DND-41 (cell line): Measurements from ENCODE around the gene KCNK4.

Experiments
- ATAC-seq: fragments of 200-7000 bp; cut with Tn5 transposase; 3 replicates; pipeline ENCODE4 v1.9.1; 2021; ENCODE audit warnings: low read depth; ENCODE audit not compliant: insufficient read depth
- DNase-seq: peaks from one replicate; pipeline ENCODE4 v3.0.0-alpha.2; 2020
- H2AFZ ChIP-seq: 2 replicates; pipeline ENCODE4 v1.6.0; 2012; ENCODE audit warnings: low read depth, low read length
- H3K27ac ChIP-seq: 2 replicates; pipeline ENCODE4 v1.5.1; 2012; ENCODE audit warnings: low read length, inconsistent platforms
- H3K27me3 ChIP-seq: fragments of 200-600 bp; sonication (generic); 2 replicates; pipeline ENCODE4 v1.6.0; 2012; ENCODE audit warnings: low read length, mild to moderate bottlenecking, inconsistent platforms; ENCODE audit not compliant: insufficient read depth, poor library complexity
- H3K36me3 ChIP-seq: 2 replicates; pipeline ENCODE4 v1.5.1; 2012; ENCODE audit warnings: low read length, inconsistent platforms; ENCODE audit not compliant: insufficient read depth
- H3K4me1 ChIP-seq: 2 replicates; pipeline ENCODE4 v1.5.1; 2012; ENCODE audit warnings: mild to moderate bottlenecking, low read length; ENCODE audit not compliant: insufficient read depth
- H3K4me2 ChIP-seq: 2 replicates; pipeline ENCODE4 v1.6.0; 2012; ENCODE audit warnings: mild to moderate bottlenecking, moderate library complexity, low read length, inconsistent platforms; ENCODE audit not compliant: insufficient read depth
- H3K4me3 ChIP-seq, 2 experiments: fragments of 200-600 bp in 1 of 2; shearing (Covaris generic) in 1 of 2; 2 replicates each; pipeline ENCODE4 v1.5.1; 2012 to 2016; ENCODE audit warnings: inconsistent platforms in 2 of 2, low read length in 2 of 2, mild to moderate bottlenecking in 2 of 2, low read depth in 1 of 2, moderate library complexity in 1 of 2
- H3K79me2 ChIP-seq: 2 replicates; pipeline ENCODE4 v1.6.0; 2012; ENCODE audit warnings: low read length, inconsistent platforms; ENCODE audit not compliant: insufficient read depth
- H3K9ac ChIP-seq: 2 replicates; pipeline ENCODE4 v1.6.0; 2012; ENCODE audit warnings: low read depth, mild to moderate bottlenecking, inconsistent platforms, low read length, moderate library complexity
- H3K9me3 ChIP-seq: 2 replicates; pipeline ENCODE4 v1.5.1; 2012; ENCODE audit warnings: low read length, moderate library complexity, mild to moderate bottlenecking, inconsistent platforms; ENCODE audit not compliant: insufficient read depth, severe bottlenecking
- H4K20me1 ChIP-seq: 2 replicates; pipeline ENCODE4 v1.6.0; 2012; ENCODE audit warnings: low read length; ENCODE audit not compliant: insufficient read depth
- EZH2 ChIP-seq: IDR thresholded peaks from 3 replicates; pipeline ENCODE4 v1.6.1; 2012; ENCODE audit warnings: borderline replicate concordance, low read depth, mild to moderate bottlenecking, moderate library complexity, low read length, inconsistent platforms; ENCODE audit not compliant: severe bottlenecking
- TF ChIP-seq, protein P1 (sequence below): IDR thresholded peaks from 2 replicates; pipeline ENCODE4 v1.5.1; 2012; ENCODE audit warnings: borderline replicate concordance, low read length, moderate library complexity, mild to moderate bottlenecking; ENCODE audit not compliant: poor library complexity, severe bottlenecking; ENCODE audit errors: extremely low read depth

Gene KCNK4

DNA sequence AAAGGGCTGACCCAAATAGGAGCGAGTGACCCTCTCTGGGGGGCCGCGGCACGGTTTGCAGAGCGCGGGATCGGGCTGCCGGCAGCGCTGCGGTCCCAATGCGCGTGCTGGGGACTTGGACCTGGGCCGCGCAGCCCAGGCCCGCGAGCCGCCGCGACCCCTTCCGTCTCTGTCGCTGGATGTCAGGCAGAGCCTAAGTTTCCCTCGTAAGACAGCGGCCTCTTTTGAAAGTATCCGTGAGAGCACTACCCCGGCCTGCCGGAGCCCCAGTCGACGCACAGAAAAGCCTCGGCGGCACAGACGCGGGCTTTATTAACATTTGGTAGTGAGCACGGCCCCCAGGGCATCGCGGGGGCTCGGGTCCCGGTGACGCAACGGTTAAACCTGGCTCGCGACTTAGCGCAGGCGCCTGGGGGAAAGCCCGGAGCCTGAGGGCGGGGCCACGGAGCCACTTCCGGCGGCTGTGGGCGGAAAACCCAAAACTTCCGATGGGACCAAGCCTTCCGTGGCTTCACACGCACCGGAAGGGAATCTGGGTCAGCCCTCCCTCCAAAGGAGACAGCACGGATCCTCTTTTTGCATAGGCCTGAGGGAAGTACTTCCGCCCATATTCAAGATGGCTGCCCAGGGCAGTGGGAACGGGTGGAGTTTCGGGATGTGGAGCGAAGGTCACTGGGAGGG is 21.4 kb upstream of the KCNK4 start:
- H3K4me3 ChIP-seq, result peak overlapping the region; percentile 79 to 90
- no peaks in the 10 kb centered on the region for H4K20me1 ChIP-seq
- H3K27ac ChIP-seq, result peak overlapping the region; percentile 96
- H3K9me3 ChIP-seq, result no peaks in the 10 kb centered on the region
- peaks cover 13% of the 10 kb centered on the region; the same call in 1 of the 2 replicates for H3K36me3 ChIP-seq
- H3K4me2 ChIP-seq, result peak overlapping the region; percentile 99
- ATAC-seq (peak; percentile 82), DNase-seq (peak; percentile 99)
- peaks cover 38% of the 10 kb centered on the region for H3K4me1 ChIP-seq
- H3K79me2 ChIP-seq, result peaks cover 28% of the 10 kb centered on the region
- H2AFZ ChIP-seq, result peak overlapping the region; percentile 81
- TF ChIP-seq, protein P1, sequence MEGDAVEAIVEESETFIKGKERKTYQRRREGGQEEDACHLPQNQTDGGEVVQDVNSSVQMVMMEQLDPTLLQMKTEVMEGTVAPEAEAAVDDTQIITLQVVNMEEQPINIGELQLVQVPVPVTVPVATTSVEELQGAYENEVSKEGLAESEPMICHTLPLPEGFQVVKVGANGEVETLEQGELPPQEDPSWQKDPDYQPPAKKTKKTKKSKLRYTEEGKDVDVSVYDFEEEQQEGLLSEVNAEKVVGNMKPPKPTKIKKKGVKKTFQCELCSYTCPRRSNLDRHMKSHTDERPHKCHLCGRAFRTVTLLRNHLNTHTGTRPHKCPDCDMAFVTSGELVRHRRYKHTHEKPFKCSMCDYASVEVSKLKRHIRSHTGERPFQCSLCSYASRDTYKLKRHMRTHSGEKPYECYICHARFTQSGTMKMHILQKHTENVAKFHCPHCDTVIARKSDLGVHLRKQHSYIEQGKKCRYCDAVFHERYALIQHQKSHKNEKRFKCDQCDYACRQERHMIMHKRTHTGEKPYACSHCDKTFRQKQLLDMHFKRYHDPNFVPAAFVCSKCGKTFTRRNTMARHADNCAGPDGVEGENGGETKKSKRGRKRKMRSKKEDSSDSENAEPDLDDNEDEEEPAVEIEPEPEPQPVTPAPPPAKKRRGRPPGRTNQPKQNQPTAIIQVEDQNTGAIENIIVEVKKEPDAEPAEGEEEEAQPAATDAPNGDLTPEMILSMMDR, result peak; percentile 44
- no peak for TF ChIP-seq EZH2
- peak overlapping the region; percentile 95 for H3K9ac ChIP-seq
- no peaks in the 10 kb centered on the region for H3K27me3 ChIP-seq

DNA sequence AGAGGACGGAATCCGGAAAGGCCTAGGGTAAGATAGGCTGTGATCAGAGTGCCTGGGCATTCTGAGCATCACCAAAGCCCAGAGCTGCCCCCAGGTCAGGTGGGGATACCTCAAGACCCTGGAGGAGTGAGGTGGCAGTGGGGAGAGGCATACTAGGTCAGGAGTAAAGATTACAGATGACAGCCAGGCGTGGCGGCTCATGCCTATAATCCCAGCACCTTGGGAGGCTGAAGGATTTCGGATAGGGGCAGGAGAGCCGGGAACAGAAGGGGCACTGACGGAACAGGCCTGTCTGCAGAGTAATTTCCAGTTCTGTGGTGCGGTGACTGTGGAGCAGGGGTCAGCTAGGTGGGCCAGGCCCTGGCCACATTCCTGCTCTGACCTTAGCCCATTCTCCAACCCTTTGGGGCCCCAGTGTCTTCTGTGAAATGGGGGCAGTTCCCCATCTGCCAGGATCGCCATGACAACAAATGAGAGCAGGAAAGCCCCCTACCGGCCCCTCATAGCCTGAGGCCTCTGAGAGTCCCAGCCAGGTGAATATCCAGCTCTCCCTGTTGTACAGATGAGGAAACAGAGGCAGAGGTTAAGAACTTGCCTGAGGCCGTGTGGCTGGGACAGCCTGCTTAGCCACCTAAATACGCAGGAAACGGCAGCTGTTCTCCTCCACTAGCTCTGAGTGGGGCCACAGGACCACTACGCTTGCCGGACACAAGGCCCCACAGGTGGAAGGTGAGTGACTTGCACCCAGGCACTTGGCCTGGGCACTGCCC is 15.9 kb upstream of the KCNK4 start:
- Histone ChIP-seq H3K27ac (no peak overlapping the region), H3K4me3 (no peak overlapping the region), H3K36me3 (peaks cover 32% of the 10 kb centered on the region), H3K4me2 (no peak overlapping the region), H3K9me3 (no peaks in the 10 kb centered on the region), H3K4me1 (peaks cover 23% of the 10 kb centered on the region), H3K27me3 (no peaks in the 10 kb centered on the region), H4K20me1 (no peaks in the 10 kb centered on the region), H3K9ac (no peak overlapping the region), H2AFZ (no peak overlapping the region), H3K79me2 (peaks cover 28% of the 10 kb centered on the region)
- no peak for DNase-seq
- TF ChIP-seq, protein P1, result no peak
- TF ChIP-seq EZH2, result no peak
- no peak for ATAC-seq

DNA sequence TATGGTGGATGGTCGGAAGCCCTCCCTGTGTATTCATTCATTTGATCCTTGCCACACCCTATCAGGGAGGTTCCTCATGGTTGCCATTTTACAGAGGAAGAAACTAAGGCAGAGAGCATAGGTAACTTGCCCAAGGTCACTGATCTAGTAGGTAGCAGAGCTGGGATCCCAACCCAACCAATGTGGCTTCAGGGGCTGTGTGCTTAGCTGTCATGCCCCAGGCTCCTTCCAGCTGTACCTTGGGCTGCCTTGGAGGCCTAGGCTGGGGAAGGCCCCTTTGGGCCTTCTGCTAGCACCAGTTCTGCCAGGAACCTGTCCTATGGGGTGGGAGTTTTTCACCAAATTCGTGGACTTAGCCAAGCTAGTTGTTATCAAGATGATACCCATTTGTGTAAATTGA is 15.3 kb upstream of the KCNK4 start:
- no peak for ATAC-seq
- H3K4me1 ChIP-seq, result peaks cover 17% of the 10 kb centered on the region
- H3K27ac ChIP-seq, result no peak overlapping the region
- H3K4me2 ChIP-seq, result no peak overlapping the region
- DNase-seq, result no peak
- no peak overlapping the region for H3K4me3 ChIP-seq
- peaks cover 32% of the 10 kb centered on the region for H3K36me3 ChIP-seq
- no peaks in the 10 kb centered on the region for H3K9me3 ChIP-seq
- no peak overlapping the region for H2AFZ ChIP-seq
- no peak for TF ChIP-seq EZH2
- TF ChIP-seq, protein P1, result no peak
- H4K20me1 ChIP-seq, result no peaks in the 10 kb centered on the region
- H3K9ac ChIP-seq, result no peak overlapping the region
- peaks cover 28% of the 10 kb centered on the region for H3K79me2 ChIP-seq
- no peaks in the 10 kb centered on the region for H3K27me3 ChIP-seq
